NCI-H69 (cell line): ENCODE results near the gene CHTOP.

Experiments
- DNase-seq: peaks from one replicate; lab custom pipeline; 2025; lab: John Stamatoyannopoulos, UW

The CHTOP gene

DNA sequence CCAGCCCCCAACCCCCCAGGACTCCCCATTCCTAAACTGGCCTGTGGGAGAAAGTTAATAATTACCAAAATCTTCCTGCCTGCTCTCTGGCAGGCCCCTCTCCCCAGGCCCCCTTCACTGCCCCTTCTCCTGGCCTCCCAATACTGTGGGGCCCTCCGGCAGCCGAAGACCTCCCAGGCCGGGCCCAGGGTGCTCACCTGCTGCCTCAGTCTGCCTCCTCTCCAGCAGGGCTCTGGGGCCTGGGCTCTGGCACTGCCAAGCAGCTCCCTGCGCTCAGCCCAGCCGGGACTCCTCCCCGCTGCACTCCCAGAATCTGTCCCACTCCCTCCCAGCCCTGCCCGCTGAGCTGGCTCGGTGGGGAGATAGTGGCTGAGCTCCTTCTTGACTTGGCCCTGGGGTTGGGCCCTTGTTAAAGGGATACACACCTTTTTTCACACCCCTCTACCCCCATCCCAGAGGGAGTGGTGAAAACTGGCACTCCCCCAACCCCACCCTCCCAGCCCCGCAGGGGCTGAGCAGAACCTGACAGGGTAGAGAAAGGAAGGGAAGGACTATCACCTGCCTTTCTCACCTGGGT lies 21.0 kb upstream of the CHTOP start, which contains the start of gene S100A16:
Gene S100A16, minus strand, starts transcription at position 383 of the 577 bp plus-strand sequence. CDS start 4,986 bp downstream, outside the sequence.
- no peak for DNase-seq

DNA sequence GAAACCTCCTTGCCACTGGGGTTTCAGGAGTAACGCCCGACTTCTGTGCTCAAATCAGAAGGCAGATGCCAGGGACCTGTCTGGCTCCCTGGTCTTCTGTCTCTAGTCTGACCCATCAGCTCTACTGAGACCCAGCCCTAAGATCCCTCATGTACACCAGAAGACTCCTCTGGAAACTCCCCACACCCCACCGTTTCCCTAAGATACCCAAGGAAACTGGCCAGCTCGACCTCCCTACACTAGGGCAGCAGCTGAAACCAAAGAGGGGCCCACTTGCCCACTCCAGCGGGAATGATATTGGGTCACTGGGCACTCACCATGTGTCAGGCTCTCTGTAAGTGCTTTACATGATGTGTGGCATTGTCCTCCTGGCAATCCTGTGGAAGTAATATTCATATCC lies 20.5 kb upstream of the CHTOP start:
- DNase-seq: no peak

DNA sequence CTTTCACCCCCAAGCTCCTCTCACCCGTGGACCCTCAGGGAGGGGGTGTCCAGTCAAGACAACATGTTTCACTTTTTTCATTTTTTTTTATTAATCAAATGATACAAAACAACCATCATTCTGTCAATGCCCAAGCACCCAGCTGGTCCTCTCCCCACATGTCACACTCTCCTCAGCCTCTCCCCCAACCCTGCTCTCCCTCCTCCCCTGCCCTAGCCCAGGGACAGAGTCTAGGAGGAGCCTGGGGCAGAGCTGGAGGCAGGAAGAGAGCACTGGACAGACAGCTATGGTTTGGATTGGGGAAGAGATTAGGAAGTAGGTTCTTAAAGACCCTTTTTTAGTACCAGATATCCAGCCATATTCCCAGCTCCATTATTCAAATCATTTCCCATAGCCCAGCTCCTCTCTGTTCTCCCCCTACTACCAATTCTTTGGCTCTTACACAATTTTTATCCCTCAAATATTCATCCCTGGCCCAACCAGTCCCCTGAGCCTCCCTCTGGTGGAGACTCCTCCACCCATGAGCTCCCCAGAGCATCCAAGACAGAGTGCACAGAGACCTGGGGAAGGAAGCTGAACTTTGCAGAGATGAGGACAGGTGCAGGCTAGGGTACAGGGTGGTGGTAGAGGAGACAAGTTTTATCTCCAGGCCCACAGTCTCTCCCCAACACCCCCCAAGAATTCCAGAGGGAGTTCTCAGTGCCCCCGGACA lies 19.5 kb upstream of the CHTOP start:
- no peak for DNase-seq

- DNase-seq: no peak
Observed at GRCh38 chr1:153614906-153615305, 19.0 kb upstream of the CHTOP start.

GRCh38 chr1:153615406-153615805 lies 18.5 kb upstream of the CHTOP start:
- no peak for DNase-seq

- peak; percentile 82 for DNase-seq
Observed at GRCh38 chr1:153616144-153616916, 17.5 kb upstream of the CHTOP start, which contains the start of gene S100A14. S100A14 (minus strand) TSS chr1:153616325; CDS start chr1:153615858, 467 bp downstream.

DNA sequence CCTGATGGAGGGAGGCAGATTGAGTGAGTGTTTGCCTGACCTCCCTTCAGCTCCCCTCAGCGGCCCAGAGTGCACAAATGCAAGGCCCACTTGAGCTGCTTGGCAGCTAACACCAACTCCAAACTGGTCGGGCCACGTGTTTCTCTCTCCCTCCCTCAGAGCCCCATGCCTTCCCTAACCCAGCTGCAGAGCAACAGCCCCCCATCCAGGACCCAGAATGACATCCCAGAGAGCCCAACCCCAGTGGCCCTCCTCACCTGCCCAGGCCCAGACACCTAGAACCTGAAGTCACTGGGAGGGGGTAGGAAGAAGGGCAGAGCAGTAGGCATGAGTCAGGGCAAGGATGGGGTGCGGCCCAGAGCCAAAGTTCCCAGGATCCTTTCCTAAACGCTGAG lies 17.0 kb upstream of the CHTOP start:
- no peak for DNase-seq

DNA sequence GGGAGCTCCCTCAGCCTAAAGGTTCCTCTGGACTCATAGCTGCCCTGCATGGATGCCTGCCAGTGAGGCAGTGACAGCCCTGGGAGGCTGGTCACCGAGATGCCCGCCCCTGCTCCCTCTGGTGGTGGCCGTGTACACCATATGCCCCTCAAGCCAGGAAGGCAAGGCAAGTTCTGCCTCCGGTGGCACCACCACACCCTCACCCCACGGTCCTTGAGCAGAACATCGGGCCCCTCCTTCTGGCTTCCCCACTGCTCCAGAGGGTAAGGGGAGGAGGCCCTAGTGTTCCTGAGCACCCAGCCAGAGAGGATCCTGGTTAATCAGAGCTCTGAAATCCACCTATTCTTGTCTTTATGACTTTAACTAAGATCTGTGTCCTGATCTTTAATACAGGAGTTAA lies 16.2 kb upstream of the CHTOP start:
- DNase-seq: peak; percentile 79

DNA sequence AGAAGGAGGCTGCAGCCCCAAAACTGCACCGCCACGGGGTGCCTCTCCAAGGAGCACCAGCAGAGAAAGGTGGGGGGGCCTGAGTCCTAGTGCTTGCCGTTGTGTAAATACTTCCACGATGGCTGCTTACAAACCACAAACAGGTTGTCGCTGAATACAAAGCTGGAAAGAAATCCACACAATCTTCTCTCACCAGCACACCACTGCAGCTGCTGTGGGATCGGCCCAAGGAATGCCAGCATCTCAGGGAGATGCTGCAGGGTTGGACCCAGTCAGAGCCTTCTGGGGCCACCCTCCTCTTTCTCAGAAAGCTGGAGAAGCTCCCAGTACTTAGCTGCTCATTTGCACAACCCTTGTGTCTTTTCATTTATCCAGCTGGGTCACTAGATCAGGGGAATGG lies 14.7 kb upstream of the CHTOP start:
- DNase-seq: no peak

GRCh38 chr1:153623101-153623500 lies 10.8 kb upstream of the CHTOP start:
- DNase-seq: no peak

GRCh38 chr1:153624965-153625611 lies 8.8 kb upstream of the CHTOP start:
- no peak for DNase-seq

- no peak for DNase-seq
Observed at GRCh38 chr1:153626477-153626903, 7.4 kb upstream of the CHTOP start.

DNA sequence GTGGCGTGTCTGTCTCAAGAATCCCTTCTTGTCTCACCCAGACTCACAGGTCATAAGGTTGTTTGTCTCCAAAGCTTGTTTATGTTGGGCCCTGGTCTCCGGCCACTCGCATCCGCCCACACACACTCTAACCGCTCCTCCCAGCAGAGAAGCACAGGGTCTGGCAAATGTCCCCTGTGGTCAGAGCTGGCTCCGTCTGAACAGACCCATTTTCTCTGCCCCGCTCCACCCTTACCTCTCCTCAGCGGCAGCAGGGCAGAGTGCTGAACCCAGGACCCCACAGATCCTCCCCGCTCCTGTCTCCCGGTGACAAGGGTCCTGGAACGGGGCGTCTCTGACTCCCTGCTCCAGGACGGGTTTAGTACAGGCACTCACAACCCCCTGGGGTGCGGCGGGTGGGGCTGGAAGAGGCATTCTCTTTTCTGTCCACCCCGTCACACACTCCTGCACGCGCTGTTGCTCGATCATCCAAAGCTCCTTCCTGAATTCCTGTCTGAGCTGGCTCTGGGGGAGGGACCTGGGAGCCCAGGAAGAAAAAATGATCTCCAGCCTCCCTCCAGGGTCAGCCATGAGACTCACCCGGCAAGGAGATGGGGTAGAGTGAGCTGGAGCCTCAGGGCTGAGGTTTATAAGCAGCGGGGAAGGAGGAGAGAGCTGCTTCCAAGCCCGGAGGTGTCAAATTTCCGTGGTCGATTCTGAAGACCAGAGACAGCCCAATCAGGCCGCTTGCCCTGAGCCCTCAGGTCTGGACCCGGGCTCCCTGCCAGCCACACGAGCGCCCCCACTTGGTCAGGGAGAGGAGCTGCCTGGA lies 6.8 kb upstream of the CHTOP start, which contains the start of gene S100A13:
Gene S100A13, minus strand, starts transcription at position 602 of the 811 bp plus-strand sequence. CDS start 1,033 bp downstream, outside the sequence.
- peak; percentile 96 for DNase-seq

GRCh38 chr1:153627715-153628626 lies 5.9 kb upstream of the CHTOP start, which contains the start of gene S100A1:
S100A1 (plus strand) TSS chr1:153628434; CDS start chr1:153630522, 2,088 bp downstream.
- peak; percentile 37 for DNase-seq

GRCh38 chr1:153628638-153629342 lies 5.1 kb upstream of the CHTOP start:
- peak; percentile 40 for DNase-seq

DNA sequence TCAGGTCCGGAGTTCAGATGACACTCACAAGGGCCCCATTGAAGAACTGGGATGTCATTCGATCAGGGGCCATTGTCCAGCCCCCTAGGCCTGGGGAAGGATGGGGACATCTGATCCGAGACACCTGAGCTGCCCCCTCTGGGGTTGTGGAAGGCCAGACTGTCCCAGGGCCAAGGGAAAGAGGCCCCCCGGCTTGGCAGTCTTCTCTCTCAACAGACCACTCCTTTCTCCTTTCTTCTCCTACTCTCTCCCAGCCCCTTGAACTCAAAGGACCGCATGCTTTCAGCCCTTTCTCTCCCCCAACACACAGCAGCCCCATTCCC lies 4.6 kb upstream of the CHTOP start:
- DNase-seq: no peak

DNA sequence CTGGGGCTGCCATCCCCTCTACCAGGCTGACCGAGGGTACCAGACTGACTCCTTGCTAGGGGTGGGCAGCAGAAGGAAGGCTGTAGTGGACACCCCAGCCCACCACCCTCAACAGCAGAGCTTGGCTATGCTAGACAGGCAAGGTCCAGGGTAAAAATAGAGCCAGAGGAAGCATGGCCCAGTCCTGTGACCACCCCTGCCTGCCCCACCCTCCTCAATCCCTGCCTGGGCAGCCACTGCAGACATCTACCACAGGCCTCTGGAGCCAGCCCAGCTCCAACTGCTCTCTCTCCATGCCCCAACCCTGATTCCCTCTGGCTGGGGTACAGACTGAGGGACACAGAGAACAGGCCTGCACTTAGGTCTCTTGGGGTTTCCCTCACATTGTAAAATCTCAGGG lies 3.9 kb upstream of the CHTOP start:
- DNase-seq: no peak

DNA sequence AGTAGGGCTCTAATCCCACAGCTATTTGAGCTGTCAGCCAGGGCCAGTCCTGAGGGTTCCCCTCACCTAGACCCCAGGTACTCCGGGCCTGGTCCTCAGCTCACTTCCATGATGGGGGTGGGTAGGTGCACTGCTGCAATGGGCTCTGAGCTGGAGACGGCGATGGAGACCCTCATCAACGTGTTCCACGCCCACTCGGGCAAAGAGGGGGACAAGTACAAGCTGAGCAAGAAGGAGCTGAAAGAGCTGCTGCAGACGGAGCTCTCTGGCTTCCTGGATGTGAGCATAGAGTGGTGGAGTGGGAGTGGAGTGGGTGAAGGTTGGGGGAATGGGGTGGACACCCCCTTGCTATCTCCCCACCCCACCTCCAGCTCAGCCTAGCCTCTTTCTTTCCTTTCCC lies 3.5 kb upstream of the CHTOP start:
- DNase-seq: no peak
